GM19023 (cell line): Measurements from ENCODE around the gene TRIM54.
A peak's percentile ranks its signal among the peaks of the same experiment; 100 is the strongest.
"Not testable (repeated sequence)": the region's sequence is repeated elsewhere in the genome, so short reads cannot be mapped to it uniquely, and the experiment has no call there.

Experiments used
- ATAC-seq: cut with Tn5 transposase; IDR thresholded peaks from one replicate; pipeline ENCODE4 v1.9.1; 2021; ENCODE audit warnings: mild to moderate bottlenecking, moderate library complexity; ENCODE audit not compliant: unreplicated experiment

The TRIM54 gene

DNA sequence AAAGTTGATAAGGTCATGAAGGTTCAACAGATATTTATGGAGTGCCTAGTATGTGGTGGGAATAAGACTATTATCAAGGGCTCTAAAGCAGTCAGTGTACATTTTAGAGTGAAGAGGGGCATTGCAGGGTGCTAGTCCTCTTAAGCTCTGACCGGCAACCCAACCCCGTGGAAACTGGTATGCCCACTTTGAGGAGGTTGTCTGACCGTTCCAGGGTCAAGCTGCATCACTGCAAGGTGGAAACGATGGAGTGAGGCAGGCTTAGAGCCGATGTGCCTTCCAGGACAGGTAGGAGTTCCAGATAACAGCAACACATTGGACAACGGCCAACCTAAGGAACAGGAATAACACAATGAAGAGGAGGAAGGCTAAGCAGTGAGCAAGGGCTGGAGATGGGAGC lies 27.4 kb downstream of the TRIM54 start:
- ATAC-seq: no peak

GRCh38 chr2:27312152-27312551 lies 29.9 kb downstream of the TRIM54 start:
- ATAC-seq: no peak

DNA sequence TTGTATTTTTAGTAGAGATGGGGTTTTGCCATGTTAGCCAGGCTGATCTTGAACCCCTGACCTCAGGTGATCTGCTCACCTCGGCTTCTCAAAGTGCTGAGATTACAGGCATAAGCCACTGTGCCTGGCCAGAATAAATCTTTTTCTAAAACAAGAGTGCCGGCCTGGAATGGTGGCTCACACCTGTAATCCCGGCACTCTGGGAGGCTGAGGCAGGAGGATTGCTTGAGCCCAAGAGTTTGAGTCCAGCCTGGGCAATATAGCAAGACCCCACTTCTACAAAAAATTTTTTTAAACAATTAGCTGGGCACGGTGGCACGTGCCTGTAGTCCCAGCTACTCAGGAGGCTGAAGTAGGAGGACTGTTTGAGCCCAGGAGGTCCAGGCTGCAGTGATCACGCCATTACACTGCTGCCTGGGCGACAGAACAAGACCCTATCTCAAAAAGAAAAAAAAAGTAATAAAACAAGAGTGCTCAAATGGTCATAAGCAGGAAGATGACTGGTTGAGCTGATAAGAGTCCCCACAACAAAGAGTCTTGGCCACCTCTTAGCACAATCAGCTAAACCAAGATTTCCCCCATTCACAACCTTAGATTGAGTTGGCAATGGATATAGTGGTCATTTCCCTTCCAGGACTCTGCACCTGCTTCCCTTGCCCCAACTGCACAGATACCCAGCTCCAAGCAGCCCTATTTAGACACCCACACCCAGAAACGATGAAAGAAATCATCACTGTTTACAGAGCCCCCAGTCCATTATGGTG lies 31.8 kb downstream of the TRIM54 start:
- ATAC-seq: no peak

DNA sequence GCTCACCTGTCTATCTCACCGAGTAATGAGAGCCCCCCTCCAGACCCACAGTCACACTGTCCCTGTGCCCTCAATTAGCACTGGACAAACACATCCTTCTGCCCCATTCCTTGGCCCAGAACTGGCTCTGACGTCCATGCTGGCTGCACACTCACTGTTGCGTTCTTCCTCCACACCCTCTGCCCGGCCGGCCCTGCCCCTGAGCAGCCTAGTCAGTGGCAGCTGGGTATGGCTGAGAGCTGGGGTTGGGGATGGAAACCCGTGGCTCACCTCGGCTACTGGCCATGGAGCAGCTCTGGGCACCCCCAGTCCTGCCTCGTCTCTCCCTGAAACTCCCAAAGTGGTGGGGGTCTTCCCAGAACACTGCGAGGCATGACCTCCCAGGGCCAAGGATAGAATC lies 32.5 kb downstream of the TRIM54 start:
- ATAC-seq: no peak

DNA sequence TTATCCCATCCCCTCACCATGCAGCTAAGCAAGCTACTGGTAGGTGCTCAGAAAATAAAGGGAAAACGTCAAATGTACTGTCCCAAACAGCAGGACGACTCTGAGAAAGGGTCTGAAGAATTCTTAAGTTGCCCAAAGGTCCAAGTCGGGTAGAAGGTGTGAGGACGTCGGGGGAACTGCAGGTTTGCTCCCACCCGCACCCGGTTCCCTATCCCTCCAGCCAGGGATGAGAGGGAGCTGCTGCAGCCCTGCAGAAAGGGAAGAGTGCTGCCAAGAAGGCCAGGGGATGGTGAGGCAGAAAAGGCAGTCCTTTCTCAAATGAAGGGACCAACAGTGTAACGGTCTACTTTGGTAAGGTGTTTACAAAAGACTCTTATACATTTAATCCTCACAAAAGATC lies 32.9 kb downstream of the TRIM54 start:
- no peak for ATAC-seq

GRCh38 chr2:27316655-27317412 lies 34.6 kb downstream of the TRIM54 start:
- ATAC-seq: no peak

- ATAC-seq: not testable (repeated sequence)
Measured at GRCh38 chr2:27319839-27320238, 37.6 kb downstream of the TRIM54 start.

- ATAC-seq: no peak
Measured at GRCh38 chr2:27320958-27321543, 38.8 kb downstream of the TRIM54 start.

GRCh38 chr2:27322301-27322765 lies 40.1 kb downstream of the TRIM54 start:
- no peak for ATAC-seq

GRCh38 chr2:27322766-27323595 lies 40.8 kb downstream of the TRIM54 start, which contains the start of gene MPV17:
TSS of gene MPV17 (minus strand) at chr2:27323097. CDS start at chr2:27322517, 580 bp downstream.
- ATAC-seq: peak; percentile 90

- no peak for ATAC-seq
Measured at GRCh38 chr2:27323596-27324285, 41.5 kb downstream of the TRIM54 start.

- ATAC-seq: no peak
Measured at GRCh38 chr2:27324720-27325119, 42.5 kb downstream of the TRIM54 start.

DNA sequence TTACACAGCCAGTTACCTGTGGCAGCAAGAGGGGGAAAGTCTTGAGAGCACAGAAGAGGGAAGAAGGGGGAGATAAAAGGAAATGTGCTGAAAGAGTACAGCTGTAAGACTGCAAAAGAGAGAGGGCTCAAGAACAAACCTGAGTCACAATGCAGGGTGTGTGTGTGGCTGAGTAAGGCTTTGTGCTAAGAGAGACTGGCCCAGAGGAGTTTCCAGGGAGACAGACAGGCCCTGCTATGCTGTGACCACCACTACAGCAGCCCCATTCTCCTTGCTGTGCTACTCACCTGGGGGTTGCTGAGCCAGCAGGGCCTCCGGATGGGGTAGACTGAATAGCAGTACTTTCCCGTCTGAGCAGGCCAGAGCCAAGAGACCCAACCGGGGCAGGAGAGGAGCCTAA lies 53.1 kb downstream of the TRIM54 start:
- ATAC-seq: no peak

DNA sequence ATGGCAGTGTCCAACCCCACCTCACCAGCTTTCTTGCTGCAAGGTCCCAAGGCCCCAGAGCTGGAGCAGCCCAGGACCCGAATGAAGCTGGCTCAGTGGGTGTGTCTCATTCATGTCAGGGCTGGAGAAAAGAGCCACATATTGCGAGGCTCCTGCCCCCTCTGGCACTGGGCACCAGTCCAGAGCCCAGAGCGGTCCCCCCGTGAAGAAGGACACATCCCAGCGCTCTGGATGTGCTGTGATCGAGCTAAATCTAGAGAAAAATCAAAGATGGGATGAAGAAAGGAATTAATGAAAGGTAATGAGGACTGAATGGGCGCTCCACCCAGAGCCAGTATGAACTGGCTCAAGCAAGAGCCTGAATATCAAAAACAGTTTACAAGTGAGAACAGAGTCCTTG lies 53.9 kb downstream of the TRIM54 start:
- ATAC-seq: no peak

DNA sequence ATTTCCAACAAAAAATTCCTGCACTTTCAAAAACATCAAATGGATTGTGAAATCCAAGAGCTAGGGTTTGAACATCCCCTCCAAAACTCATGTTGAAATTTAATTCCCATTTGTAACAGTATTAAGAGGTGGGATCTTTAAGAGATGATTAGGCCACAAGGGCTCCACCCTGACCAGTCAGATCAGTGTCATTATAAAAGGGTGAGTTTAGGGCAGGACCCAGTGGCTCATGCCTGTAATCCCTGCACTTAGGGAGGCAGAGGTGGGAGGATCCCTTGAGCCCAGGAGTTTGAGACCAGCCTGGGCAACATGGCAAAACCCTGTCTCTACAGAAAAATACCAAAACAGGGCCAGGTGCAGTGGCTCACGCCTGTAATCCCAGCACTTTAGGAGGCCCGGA lies 65.4 kb downstream of the TRIM54 start:
- no peak for ATAC-seq

DNA sequence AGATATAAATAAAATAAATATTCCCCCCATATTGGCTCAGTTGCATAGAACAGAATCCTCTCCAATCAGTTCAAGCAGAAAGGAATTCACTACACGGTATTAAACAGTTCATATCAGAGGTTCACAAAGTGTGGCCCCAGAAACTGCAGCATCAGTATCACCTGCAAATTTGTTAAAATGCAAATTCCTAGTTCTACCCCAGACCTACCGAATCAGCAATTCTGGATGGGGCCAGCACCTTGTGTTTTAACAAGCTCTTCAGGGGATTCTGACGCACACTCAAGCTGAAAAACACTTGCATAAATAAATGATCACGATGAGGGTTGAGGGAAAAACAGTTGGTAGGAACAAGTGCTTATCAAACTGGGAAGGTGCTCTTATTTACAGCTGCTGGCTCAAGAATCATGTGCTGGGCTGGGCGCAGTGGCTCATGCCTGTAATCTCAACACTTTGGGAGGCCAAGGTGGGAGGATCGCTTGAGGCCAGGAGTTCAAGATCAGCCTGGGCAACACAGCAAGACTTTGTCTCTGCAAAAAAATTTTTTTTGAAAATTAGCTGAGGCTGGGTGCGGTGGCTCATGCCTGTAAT lies 68.0 kb downstream of the TRIM54 start:
- ATAC-seq: no peak

GRCh38 chr2:27351802-27352598 lies 69.8 kb downstream of the TRIM54 start:
- ATAC-seq: no peak

DNA sequence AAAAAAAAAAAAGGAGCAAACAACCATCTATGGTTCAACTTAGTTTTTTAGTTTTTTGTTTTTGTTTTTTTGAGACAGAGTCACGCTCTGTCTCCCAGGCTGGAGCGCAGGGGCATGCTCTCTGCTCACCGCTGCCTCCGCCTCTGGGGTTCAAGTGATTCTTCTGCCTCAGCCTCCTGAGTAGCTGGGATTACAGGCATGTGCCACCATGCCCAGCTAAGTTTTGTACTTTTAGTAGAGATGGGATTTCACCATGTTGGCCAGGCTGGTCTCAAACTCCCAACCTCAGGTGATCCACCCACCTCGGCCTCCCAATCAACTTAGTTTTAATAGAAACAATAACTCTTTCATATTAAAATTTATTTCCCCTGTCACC lies 71.1 kb downstream of the TRIM54 start:
- ATAC-seq: not testable (repeated sequence)
